Breast epithelium (tissue), 4 donors: ENCODE results near the gene HDAC9. TPM values are rescaled to one million over a fixed set of nuclear protein-coding genes. Genes with fewer than 3 reads are reported as not detected.

Experiments
- DNase-seq, 2 donors: peaks; one replicate each; pipeline ENCODE4 v3.0.0-alpha.2; 2019; ENCODE audit warnings: low spot score in 2 of 2
- H3K27ac ChIP-seq, 2 donors: fragments of 200-600 bp; sonication (generic) in 1 of 2; one replicate each; pipeline ENCODE4 v1.5.1; 2016 to 2019; ENCODE audit warnings: mild to moderate bottlenecking in 1 of 2
- H3K27me3 ChIP-seq, 2 donors: fragments of 200-600 bp; sonication (generic) in 1 of 2; one replicate each; pipeline versions ENCODE4 v1.5.1 to v1.6.0; 2017 to 2019; ENCODE audit warnings: control low read depth in 1 of 2, mild to moderate bottlenecking in 1 of 2
- H3K36me3 ChIP-seq: fragments of 200-600 bp; one replicate; pipeline ENCODE4 v1.5.1; 2019
- H3K4me1 ChIP-seq, 2 donors: fragments of 200-600 bp; sonication (generic); one replicate each; pipeline ENCODE4 v1.5.1; 2016 to 2019; ENCODE audit warnings: control low read depth in 1 of 2
- H3K4me3 ChIP-seq, 3 donors: fragments of 200-600 bp; sonication (generic); 1 replicate in 2 of 3; 2 replicates in 1 of 3; pipeline ENCODE4 v1.5.1; 2016 to 2019; ENCODE audit warnings: mild to moderate bottlenecking in 3 of 3, moderate library complexity in 2 of 3
- H3K9me3 ChIP-seq, 2 donors: fragments of 200-600 bp; sonication (generic) in 1 of 2; one replicate each; pipeline ENCODE4 v1.5.1; 2016 to 2019; ENCODE audit warnings: control low read depth in 1 of 2
- CTCF ChIP-seq, 3 donors: fragments of 450-650 bp; IDR thresholded peaks; one replicate each; pipeline ENCODE4 v1.5.1; 2016 to 2017; ENCODE audit warnings: antibody characterized with exemption in 3 of 3, mild to moderate bottlenecking in 3 of 3, moderate library complexity in 3 of 3
- POLR2A ChIP-seq: fragments of 450-650 bp; IDR thresholded peaks from one replicate; pipeline ENCODE4 v1.6.1; 2016; ENCODE audit warnings: antibody characterized with exemption, mild to moderate bottlenecking, moderate library complexity
- POLR2AphosphoS5 ChIP-seq, 3 donors: sonication (generic); formaldehyde crosslinking; IDR thresholded peaks; one replicate each; pipeline ENCODE4 v1.6.1; 2017; ENCODE audit warnings: antibody characterized with exemption in 3 of 3
- intact Hi-C: fragments of 100-400 bp; cut with DNase I; formaldehyde crosslinking; loops from one replicate; pipeline ENCODE4 v1.15.1; 2023; ENCODE audit warnings: low total_unique reads
- total RNA-seq, 3 donors: library from RNA; depleted of rRNA; stranded (reverse); fragments of >200 nt; gene quantifications; one replicate each; pipeline ENCODE4 v1.1.0, GENCODE V29; 2016

HDAC9 gene
- total RNA-seq, 3 donors from 2014 or later: 7.2 to 27.5 (median 7.3) TPM

GRCh38 chr7:18530224-18531179 lies 35.0 kb downstream of the HDAC9 start:
- H3K4me3 ChIP-seq: no peak overlapping the region
- no peaks in the 10 kb centered on the region for H3K27me3 ChIP-seq
- H3K4me1 ChIP-seq: no peaks in the 10 kb centered on the region
- H3K36me3 ChIP-seq: no peaks in the 10 kb centered on the region
- no peak for DNase-seq
- H3K9me3 ChIP-seq: no peaks in the 10 kb centered on the region
- H3K27ac ChIP-seq: no peak overlapping the region
- no peak for TF ChIP-seq POLR2A
- no peak for TF ChIP-seq CTCF (IDR thresholded peaks at IDR 0.05)
- no peak for TF ChIP-seq POLR2AphosphoS5 (IDR thresholded peaks at IDR 0.05)
- intact Hi-C loops: no loop called here

GRCh38 chr7:18531539-18531938 lies 36.0 kb downstream of the HDAC9 start:
- no peaks in the 10 kb centered on the region for H3K27me3 ChIP-seq
- TF ChIP-seq CTCF (IDR thresholded peaks at IDR 0.05) (no peak), POLR2AphosphoS5 (IDR thresholded peaks at IDR 0.05) (no peak), POLR2A (no peak)
- H3K9me3 ChIP-seq: no peaks in the 10 kb centered on the region
- H3K36me3 ChIP-seq: no peaks in the 10 kb centered on the region
- no peaks in the 10 kb centered on the region for H3K4me1 ChIP-seq
- DNase-seq: no peak
- H3K27ac ChIP-seq: no peak overlapping the region
- H3K4me3 ChIP-seq: no peak overlapping the region
- intact Hi-C loops: no loop called here

GRCh38 chr7:18532813-18533212 lies 37.3 kb downstream of the HDAC9 start:
- Histone ChIP-seq H3K27me3 (no peaks in the 10 kb centered on the region), H3K4me3 (no peak overlapping the region), H3K27ac (no peak overlapping the region), H3K36me3 (no peaks in the 10 kb centered on the region), H3K4me1 (no peaks in the 10 kb centered on the region), H3K9me3 (no peaks in the 10 kb centered on the region)
- TF ChIP-seq CTCF (IDR thresholded peaks at IDR 0.05) (no peak), POLR2AphosphoS5 (IDR thresholded peaks at IDR 0.05) (no peak), POLR2A (no peak)
- DNase-seq: no peak
- intact Hi-C loops: no loop called here

- Histone ChIP-seq H3K27me3 (no peaks in the 10 kb centered on the region), H3K9me3 (no peaks in the 10 kb centered on the region), H3K36me3 (no peaks in the 10 kb centered on the region), H3K4me3 (no peak overlapping the region), H3K4me1 (no peaks in the 10 kb centered on the region), H3K27ac (no peak overlapping the region)
- TF ChIP-seq POLR2AphosphoS5 (IDR thresholded peaks at IDR 0.05) (no peak), POLR2A (no peak), CTCF (IDR thresholded peaks at IDR 0.05) (no peak)
- DNase-seq: no peak
- intact Hi-C loops: no loop called here
These were observed 38.9 kb downstream of the HDAC9 start for GRCh38 chr7:18534481-18534880.

- DNase-seq: no peak
- TF ChIP-seq POLR2AphosphoS5 (IDR thresholded peaks at IDR 0.05) (no peak), CTCF (IDR thresholded peaks at IDR 0.05) (no peak), POLR2A (no peak)
- H3K36me3 ChIP-seq: no peaks in the 10 kb centered on the region
- H3K27me3 ChIP-seq: no peaks in the 10 kb centered on the region
- no peaks in the 10 kb centered on the region for H3K9me3 ChIP-seq
- H3K4me3 ChIP-seq: no peak overlapping the region
- no peaks in the 10 kb centered on the region for H3K4me1 ChIP-seq
- no peak overlapping the region for H3K27ac ChIP-seq
- intact Hi-C loops: no loop called here
These were observed 40.4 kb downstream of the HDAC9 start for GRCh38 chr7:18535810-18536415.
